Measurements from ENCODE around the gene CDC20.

- TF ChIP-seq CTCF (IDR thresholded peaks at IDR 0.05) = peak in 1 of 7 experiments; percentile 13
- TF ChIP-seq POLR2A (IDR thresholded peaks at IDR 0.05) = no peak
Measured at GRCh38 chr1:43334453-43335205, 24.2 kb upstream of the CDC20 start.

Measured in stomach (tissue), 4 donors.